GM18507 (cell line): Measurements from ENCODE around the gene NEBL.

Source experiments
- DNase-seq: peaks from one replicate; pipeline ENCODE4 v3.0.0; 2011; ENCODE audit warnings: low read depth; ENCODE audit not compliant: insufficient read length; ENCODE audit errors: extremely low spot score
- FAIRE-seq: peaks from 2 replicates; lab custom pipeline; 2011; peaks lifted over from hg19 to GRCh38; lab: Jason Lieb, UNC

Gene NEBL

GRCh38 chr10:20874261-20874660 lies 22.9 kb downstream of the NEBL start:
- DNase-seq: no peak
- no peak for FAIRE-seq

- FAIRE-seq (no peak), DNase-seq (no peak)
Observed at GRCh38 chr10:20871970-20872369, 25.1 kb downstream of the NEBL start.

GRCh38 chr10:20870834-20871233 lies 26.3 kb downstream of the NEBL start:
- DNase-seq: no peak

GRCh38 chr10:20863008-20863407 lies 34.1 kb downstream of the NEBL start:
- no peak for DNase-seq

More at GRCh38 chr10:20870834-20871233, 26.3 kb downstream of the NEBL start:
- no peak for FAIRE-seq

GRCh38 chr10:20858292-20859124 lies 38.6 kb downstream of the NEBL start:
- no peak for DNase-seq

More at GRCh38 chr10:20863008-20863407, 34.1 kb downstream of the NEBL start:
- FAIRE-seq: no peak

GRCh38 chr10:20856484-20856883 lies 40.6 kb downstream of the NEBL start:
- DNase-seq (no peak), FAIRE-seq (no peak)

More at GRCh38 chr10:20858292-20859124, 38.6 kb downstream of the NEBL start:
- FAIRE-seq: peak; percentile 52

- no peak for FAIRE-seq
Observed at GRCh38 chr10:20855398-20856038, 41.6 kb downstream of the NEBL start.

GRCh38 chr10:20853276-20853675 lies 43.8 kb downstream of the NEBL start:
- FAIRE-seq (no peak), DNase-seq (no peak)

More at GRCh38 chr10:20855398-20856038, 41.6 kb downstream of the NEBL start:
- no peak for DNase-seq

- FAIRE-seq (no peak), DNase-seq (no peak)
Observed at GRCh38 chr10:20852303-20852702, 44.8 kb downstream of the NEBL start.

- no peak for DNase-seq
- FAIRE-seq: no peak
Observed at GRCh38 chr10:20847512-20847911, 49.6 kb downstream of the NEBL start.

- DNase-seq (no peak), FAIRE-seq (no peak)
Observed at GRCh38 chr10:20846263-20846662, 50.8 kb downstream of the NEBL start.

GRCh38 chr10:20841419-20841818 lies 55.7 kb downstream of the NEBL start:
- FAIRE-seq: no peak
- DNase-seq: no peak

GRCh38 chr10:20839910-20840309 lies 57.2 kb downstream of the NEBL start:
- DNase-seq (no peak), FAIRE-seq (no peak)

GRCh38 chr10:20839141-20839540 lies 58.0 kb downstream of the NEBL start:
- DNase-seq (no peak), FAIRE-seq (no peak)

- FAIRE-seq: no peak
- DNase-seq: no peak
Observed at GRCh38 chr10:20836401-20836800, 60.7 kb downstream of the NEBL start.

GRCh38 chr10:20835335-20835734 lies 61.8 kb downstream of the NEBL start:
- DNase-seq (no peak), FAIRE-seq (no peak)

GRCh38 chr10:20834825-20835224 lies 62.3 kb downstream of the NEBL start:
- FAIRE-seq (no peak), DNase-seq (no peak)

GRCh38 chr10:20822825-20823224 lies 74.3 kb downstream of the NEBL start:
- DNase-seq (no peak), FAIRE-seq (no peak)

GRCh38 chr10:20817646-20818045 lies 79.5 kb downstream of the NEBL start:
- no peak for DNase-seq
- no peak for FAIRE-seq

- DNase-seq (no peak), FAIRE-seq (no peak)
Observed at GRCh38 chr10:20817116-20817515, 80.0 kb downstream of the NEBL start.

- DNase-seq (no peak), FAIRE-seq (no peak)
Observed at GRCh38 chr10:20814116-20814515, 83.0 kb downstream of the NEBL start.
